H9 (cell line): ENCODE data around the gene KSR1. TPM values are rescaled to one million over a fixed set of nuclear protein-coding genes. Genes with fewer than 3 reads are reported as not detected.

Source experiments
- DNase-seq: peaks from one replicate; pipeline ENCODE4 v3.0.0-alpha.2; 2017
- H2AFZ ChIP-seq: one replicate; pipeline ENCODE4 v1.6.1; 2013; ENCODE audit warnings: mild to moderate bottlenecking, low read length, control low read depth, moderate library complexity
- H2AK5ac ChIP-seq: 2 replicates; pipeline ENCODE4 v1.6.1; 2013; ENCODE audit warnings: low read length, control low read depth, mixed read lengths; ENCODE audit not compliant: insufficient read length
- H2BK120ac ChIP-seq: one replicate; pipeline ENCODE4 v1.6.1; 2013; ENCODE audit warnings: low read depth, mild to moderate bottlenecking, low read length, control low read depth, inconsistent platforms; ENCODE audit not compliant: poor library complexity, severe bottlenecking
- H2BK12ac ChIP-seq: 2 replicates; pipeline ENCODE4 v1.6.1; 2013; ENCODE audit warnings: low read length, control low read depth, mixed read lengths, low read depth; ENCODE audit not compliant: insufficient read length
- H2BK15ac ChIP-seq: 2 replicates; pipeline ENCODE4 v1.6.1; 2013; ENCODE audit warnings: low read depth, low read length, control low read depth
- H2BK20ac ChIP-seq: one replicate; pipeline ENCODE4 v1.6.1; 2013; ENCODE audit warnings: low read depth, mild to moderate bottlenecking, low read length, control low read depth, inconsistent platforms; ENCODE audit not compliant: poor library complexity, severe bottlenecking
- H2BK5ac ChIP-seq: 2 replicates; pipeline ENCODE4 v1.6.1; 2013; ENCODE audit warnings: low read length, control low read depth, mixed read lengths; ENCODE audit not compliant: insufficient read length
- H3K14ac ChIP-seq: 2 replicates; pipeline ENCODE4 v1.6.1; 2013; ENCODE audit warnings: low read length, control low read depth; ENCODE audit not compliant: insufficient read depth
- H3K18ac ChIP-seq: 2 replicates; pipeline ENCODE4 v1.6.1; 2013; ENCODE audit warnings: low read depth, mild to moderate bottlenecking, mixed read lengths, low read length, control low read depth; ENCODE audit not compliant: insufficient read length
- H3K23ac ChIP-seq: 2 replicates; pipeline ENCODE4 v1.6.1; 2013; ENCODE audit warnings: low read length, control low read depth, mixed read lengths, low read depth; ENCODE audit not compliant: insufficient read length
- H3K23me2 ChIP-seq: 2 replicates; pipeline ENCODE4 v1.6.1; 2013; ENCODE audit warnings: low read depth, mild to moderate bottlenecking, mixed read lengths, low read length, control low read depth; ENCODE audit not compliant: insufficient read length, poor library complexity, severe bottlenecking
- H3K27ac ChIP-seq: 2 replicates; pipeline ENCODE4 v1.5.1; 2013; ENCODE audit warnings: low read length, control low read depth, mixed read lengths, low read depth; ENCODE audit not compliant: insufficient read length
- H3K27me3 ChIP-seq: 2 replicates; pipeline ENCODE4 v1.6.1; 2013; ENCODE audit warnings: low read length, control low read depth, inconsistent platforms; ENCODE audit not compliant: insufficient read depth
- H3K4ac ChIP-seq: 2 replicates; pipeline ENCODE4 v1.6.1; 2013; ENCODE audit warnings: low read depth, mild to moderate bottlenecking, control low read depth, inconsistent platforms, low read length, moderate library complexity
- H3K4me1 ChIP-seq: 2 replicates; pipeline ENCODE4 v1.6.1; 2013; ENCODE audit warnings: low read length, control low read depth, inconsistent platforms; ENCODE audit not compliant: insufficient read depth
- H3K4me2 ChIP-seq: 2 replicates; pipeline ENCODE4 v1.6.1; 2013; ENCODE audit warnings: low read length, control low read depth, mixed read lengths; ENCODE audit not compliant: insufficient read length, insufficient read depth
- H3K56ac ChIP-seq: 2 replicates; pipeline ENCODE4 v1.6.1; 2013; ENCODE audit warnings: low read depth, mild to moderate bottlenecking, mixed read lengths, low read length, control low read depth; ENCODE audit not compliant: insufficient read length
- H3K79me1 ChIP-seq: 2 replicates; pipeline ENCODE4 v1.6.1; 2013; ENCODE audit warnings: low read depth, mild to moderate bottlenecking, moderate library complexity, low read length, control low read depth, inconsistent platforms; ENCODE audit not compliant: insufficient read depth, poor library complexity, severe bottlenecking
- H3K79me2 ChIP-seq: 2 replicates; pipeline ENCODE4 v1.6.1; 2013; ENCODE audit warnings: low read length, control low read depth, inconsistent platforms; ENCODE audit not compliant: insufficient read depth
- H3K9ac ChIP-seq: 2 replicates; pipeline ENCODE4 v1.6.1; 2013; ENCODE audit warnings: low read length, control low read depth, mixed read lengths; ENCODE audit not compliant: insufficient read length; ENCODE audit errors: extremely low read depth
- H3K9me3 ChIP-seq: one replicate; pipeline ENCODE4 v1.6.1; 2013; ENCODE audit warnings: low read depth, low read length, inconsistent platforms; ENCODE audit not compliant: control insufficient read depth
- H3T11ph ChIP-seq: one replicate; pipeline ENCODE4 v1.6.1; 2013; ENCODE audit warnings: mild to moderate bottlenecking, low read length, control low read depth, inconsistent platforms
- H4K20me1 ChIP-seq: one replicate; pipeline ENCODE4 v1.6.1; 2013; ENCODE audit not compliant: control insufficient read depth, insufficient read length, insufficient read depth
- H4K5ac ChIP-seq: 2 replicates; pipeline ENCODE4 v1.6.1; 2013; ENCODE audit warnings: low read depth, mild to moderate bottlenecking, mixed read lengths, low read length, control low read depth; ENCODE audit not compliant: insufficient read length
- H4K8ac ChIP-seq: replicated peaks from 2 replicates; pipeline ENCODE4 v1.6.1; 2013; ENCODE audit warnings: low read length, control low read depth, mixed read lengths, low read depth; ENCODE audit not compliant: insufficient read length
- H4K91ac ChIP-seq: 2 replicates; pipeline ENCODE4 v1.6.1; 2013; ENCODE audit warnings: low read depth, mild to moderate bottlenecking, moderate library complexity, mixed read lengths, low read length, control low read depth; ENCODE audit not compliant: insufficient read length
- H3K27ac Mint-ChIP-seq, 3 experiments: 2 replicates in 2 of 3; 3 replicates in 1 of 3; pipeline ENCODE4 v1.8.0; 2020 to 2021; ENCODE audit warnings: mixed read lengths in 3 of 3, mild to moderate bottlenecking in 1 of 3, moderate library complexity in 1 of 3
- H3K27me3 Mint-ChIP-seq: 2 replicates; pipeline ENCODE4 v1.8.0; 2021; ENCODE audit warnings: low read depth, mild to moderate bottlenecking, moderate library complexity, mixed read lengths
- H3K36me3 Mint-ChIP-seq, 3 experiments: 2 replicates in 2 of 3; 3 replicates in 1 of 3; pipeline ENCODE4 v1.8.0; 2020 to 2021; ENCODE audit warnings: low read depth in 3 of 3, mixed read lengths in 3 of 3; ENCODE audit not compliant: insufficient read depth in 1 of 3
- H3K4me1 Mint-ChIP-seq, 2 experiments: 2 replicates each; pipeline ENCODE4 v1.8.0; 2020; ENCODE audit warnings: mixed read lengths in 2 of 2
- H3K4me3 Mint-ChIP-seq, 2 experiments: 2 replicates in 1 of 2; 3 replicates in 1 of 2; pipeline ENCODE4 v1.8.0; 2020 to 2021; ENCODE audit warnings: mild to moderate bottlenecking in 2 of 2, mixed read lengths in 2 of 2, moderate library complexity in 1 of 2
- H3K9me3 Mint-ChIP-seq, 2 experiments: 2 replicates in 1 of 2; 3 replicates in 1 of 2; pipeline ENCODE4 v1.8.0; 2020; ENCODE audit warnings: mild to moderate bottlenecking in 2 of 2, mixed read lengths in 2 of 2, moderate library complexity in 1 of 2
- CTCF ChIP-seq: fragments of 200-600 bp; sonication (generic); conservative IDR thresholded peaks from 3 replicates; pipeline ENCODE4 v1.8.0; 2021; ENCODE audit warnings: antibody characterized with exemption, mild to moderate bottlenecking
- WGBS: extraction: QIAGEN DNeasy Blood & Tissue Kit; methylation state at CpG from one replicate; pipeline ENCODE4 v1.1.7; 2013; ENCODE audit warnings: missing lambda C conversion rate, low lambda C conversion rate, mixed read lengths; ENCODE audit not compliant: insufficient read length; ENCODE audit errors: extremely low coverage; 5-methylcytosine and 5-hydroxymethylcytosine counted together
- total RNA-seq: library from RNA; stranded (reverse); gene quantifications from 2 replicates; pipeline ENCODE4 v1.2.1, GENCODE V29; 2021

The KSR1 gene
- total RNA-seq, 1 experiment from 2014 or later, result 44.9 TPM

- H4K5ac ChIP-seq, result no peak overlapping the region
- no peaks in the 10 kb centered on the region for H3K23me2 ChIP-seq
- H3K9me3 ChIP-seq, result no peaks in the 10 kb centered on the region
- no peak overlapping the region for H3K4ac ChIP-seq
- H3K4me1 Mint-ChIP-seq, result peaks cover 5 to 7% of the 10 kb centered on the region in 2 experiments
- H2BK120ac ChIP-seq, result no peak overlapping the region
- no CpG with 5 or more reads among the region's 1 CpG for WGBS
- no peak overlapping the region for H2AFZ ChIP-seq
- no peak overlapping the region for H3K27ac Mint-ChIP-seq
- no peak overlapping the region for H3T11ph ChIP-seq
- H2BK15ac ChIP-seq, result no peak overlapping the region
- H2AK5ac ChIP-seq, result no peak overlapping the region
- no peak for TF ChIP-seq CTCF
- H3K79me1 ChIP-seq, result no peaks in the 10 kb centered on the region
- no peaks in the 10 kb centered on the region for H3K4me1 ChIP-seq
- no peaks in the 10 kb centered on the region for H4K20me1 ChIP-seq
- DNase-seq, result no peak
- H4K91ac ChIP-seq, result no peak overlapping the region
- no peak overlapping the region for H3K14ac ChIP-seq
- no peak overlapping the region for H3K4me3 Mint-ChIP-seq
- H3K9me3 Mint-ChIP-seq, result no peaks in the 10 kb centered on the region
- no peak overlapping the region for H3K9ac ChIP-seq
- no peak overlapping the region for H3K56ac ChIP-seq
- no peak overlapping the region for H3K4me2 ChIP-seq
- no peak overlapping the region for H2BK20ac ChIP-seq
- H3K23ac ChIP-seq, result no peak overlapping the region
- H3K27ac ChIP-seq, result no peak overlapping the region
- H3K18ac ChIP-seq, result no peak overlapping the region
- H2BK5ac ChIP-seq, result no peak overlapping the region
- no peak overlapping the region for H4K8ac ChIP-seq
- H3K36me3 Mint-ChIP-seq, result no peaks in the 10 kb centered on the region
- H3K27me3 Mint-ChIP-seq, result peaks cover 18% of the 10 kb centered on the region
- H3K79me2 ChIP-seq, result no peaks in the 10 kb centered on the region
- no peak overlapping the region for H2BK12ac ChIP-seq
- no peaks in the 10 kb centered on the region for H3K27me3 ChIP-seq
These were observed 5.8 kb upstream of the KSR1 start for GRCh38 chr17:27450416-27450815.
